CD4-positive, alpha-beta T cell treated with Interleukin-21 for 1 hour (primary cell): ENCODE measurements around the gene SSC4D.
"Not testable (repeated sequence)": the region's sequence is repeated elsewhere in the genome, so short reads cannot be mapped to it uniquely, and the experiment has no call there.

Experiments
- DNase-seq: peaks from one replicate; pipeline ENCODE4 v3.0.0-alpha.2; 2020

The SSC4D gene

DNA sequence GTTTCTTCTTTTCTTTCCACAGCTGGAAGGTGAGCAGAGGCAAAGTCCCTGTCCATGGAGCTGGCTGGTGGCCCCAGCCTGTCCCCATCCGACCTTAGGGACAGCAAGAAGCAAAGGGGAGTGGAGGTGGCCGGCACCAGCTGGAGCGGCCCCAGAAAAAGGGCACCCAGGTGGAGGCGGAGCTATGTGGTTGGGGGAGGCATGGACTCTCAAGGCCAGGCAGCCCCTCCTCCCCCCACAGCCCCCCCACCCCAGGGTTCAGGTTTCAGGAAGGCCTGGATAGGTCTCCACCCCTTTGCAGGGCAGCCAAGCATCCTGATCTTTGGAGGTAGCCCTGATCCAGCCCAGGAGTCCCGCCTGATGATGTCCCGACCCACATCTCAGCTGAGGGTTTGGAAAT, at the start of gene SSC4D:
SSC4D (minus strand) TSS at position 161 of the 400 bp plus-strand sequence. CDS start 5,258 bp downstream, outside the sequence.
- no peak for DNase-seq

DNA sequence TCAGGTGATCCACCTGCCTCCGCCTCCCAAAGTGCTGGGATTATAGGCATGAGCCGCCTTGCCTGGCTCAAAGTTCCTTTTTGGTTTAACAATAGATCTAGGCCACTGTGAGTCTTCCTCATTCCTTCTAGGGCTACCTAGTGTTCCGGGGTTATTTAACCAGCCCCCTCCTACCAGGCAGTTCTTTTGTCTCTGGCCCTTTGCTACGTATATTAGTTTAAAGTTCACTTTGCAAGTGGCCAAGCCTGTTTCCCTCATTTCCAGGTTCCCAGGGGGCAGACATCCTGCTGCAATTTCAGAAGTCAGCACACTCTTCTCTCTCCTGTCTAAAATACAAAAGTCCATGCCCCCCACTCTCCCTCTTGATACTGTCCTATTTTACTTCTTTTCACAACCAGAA, 49.0 kb upstream of the SSC4D start:
- DNase-seq: not testable (repeated sequence)

DNA sequence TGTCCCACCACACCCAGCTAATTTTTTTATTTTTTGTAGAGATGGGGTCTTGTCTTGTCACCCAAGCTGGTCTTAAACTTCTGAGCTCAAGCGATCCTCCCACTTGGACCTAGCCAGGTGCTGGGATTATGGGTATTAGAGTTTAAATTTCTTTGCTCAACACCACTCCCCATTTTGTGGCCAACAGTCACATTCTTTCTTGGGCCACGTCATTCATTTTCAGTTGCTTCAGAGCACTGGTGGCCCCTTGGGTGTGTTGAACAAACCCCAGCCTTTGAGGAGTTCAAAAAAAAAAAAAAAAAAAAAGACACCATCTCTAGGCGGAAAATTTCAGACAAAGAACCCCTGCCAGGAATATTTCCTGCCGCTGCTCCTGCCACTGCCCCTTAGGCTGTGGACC, 47.5 kb upstream of the SSC4D start:
- DNase-seq: not testable (repeated sequence)

DNA sequence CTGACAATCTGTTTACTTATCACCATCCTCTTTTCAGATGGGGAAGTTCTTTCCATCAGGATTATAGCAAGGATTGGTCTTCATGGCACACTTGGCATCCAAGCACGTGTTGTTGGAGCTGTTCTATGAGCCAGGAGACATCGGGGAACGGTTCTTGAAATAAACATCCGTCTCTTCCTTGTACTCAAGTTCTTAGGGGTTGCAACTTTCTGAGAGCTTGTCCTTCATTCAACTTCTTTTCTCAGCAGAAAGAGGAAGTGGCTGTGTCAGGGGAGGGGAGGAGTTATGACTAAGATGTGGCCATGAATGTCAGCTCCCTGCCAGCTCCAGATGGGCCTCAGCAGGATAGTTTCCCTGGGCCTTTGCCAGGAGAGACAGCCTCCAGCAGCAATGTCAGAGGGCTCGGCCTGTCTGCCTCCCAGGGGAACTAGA, 36.1 kb upstream of the SSC4D start:
- DNase-seq: peak; percentile 20

DNA sequence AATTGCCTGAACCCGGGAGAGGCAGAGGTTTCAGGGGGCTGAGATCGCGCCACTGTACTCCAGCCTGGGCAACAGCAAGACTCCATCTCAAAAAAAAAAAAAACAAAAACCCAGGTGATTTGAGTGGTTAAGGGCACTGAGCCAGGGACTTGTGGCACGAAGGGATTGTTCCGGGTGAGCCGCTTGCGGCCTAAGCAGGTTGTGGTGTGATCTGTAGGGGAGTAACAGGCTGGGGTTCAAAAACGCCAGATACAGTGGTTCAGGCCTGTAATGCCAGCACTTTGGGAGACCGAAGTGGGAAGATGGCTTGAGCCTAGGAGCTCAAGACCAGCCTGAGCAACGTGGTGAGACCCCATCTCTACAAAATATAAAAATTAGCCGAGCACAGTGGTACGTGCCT, 34.3 kb upstream of the SSC4D start:
- peak; percentile 14 for DNase-seq

DNA sequence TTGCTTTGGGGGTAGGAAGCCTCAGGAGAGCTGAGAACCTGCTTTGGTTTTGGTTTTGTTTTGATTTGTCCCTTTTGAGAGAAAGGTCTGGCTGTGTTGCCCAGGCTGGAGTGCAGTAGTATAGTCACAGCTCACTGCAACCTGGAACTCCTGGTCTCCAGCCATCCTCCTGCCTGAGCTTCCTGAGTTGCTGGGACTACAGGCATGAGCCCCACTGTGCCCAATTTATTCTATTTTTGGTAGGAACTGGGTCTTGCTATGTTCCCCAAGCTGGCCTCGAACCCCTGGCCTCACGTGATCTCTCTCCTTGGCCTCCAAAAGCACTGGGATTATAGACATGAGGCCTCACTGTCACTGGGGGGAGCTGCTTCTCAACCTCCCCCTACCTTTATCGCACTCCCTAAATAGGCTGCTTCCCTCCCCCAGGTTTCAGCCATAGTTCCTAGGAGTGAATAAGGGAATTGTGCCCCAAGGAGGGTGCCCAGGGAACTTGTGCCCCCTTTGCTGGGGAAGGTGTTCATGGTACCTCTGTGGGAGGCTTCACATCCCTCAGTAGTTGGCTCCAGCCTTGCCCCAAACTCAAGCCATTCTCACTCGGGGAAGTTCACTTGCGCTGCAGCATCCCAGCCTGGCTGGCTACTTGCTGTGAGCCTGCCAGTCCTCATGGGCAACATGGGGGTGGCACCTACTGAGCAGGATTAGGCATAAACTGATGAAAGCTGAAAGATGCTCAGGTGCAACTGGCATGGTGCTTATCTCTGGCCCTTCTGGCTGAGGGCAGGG, 33.4 kb upstream of the SSC4D start:
- not testable (repeated sequence) for DNase-seq

DNA sequence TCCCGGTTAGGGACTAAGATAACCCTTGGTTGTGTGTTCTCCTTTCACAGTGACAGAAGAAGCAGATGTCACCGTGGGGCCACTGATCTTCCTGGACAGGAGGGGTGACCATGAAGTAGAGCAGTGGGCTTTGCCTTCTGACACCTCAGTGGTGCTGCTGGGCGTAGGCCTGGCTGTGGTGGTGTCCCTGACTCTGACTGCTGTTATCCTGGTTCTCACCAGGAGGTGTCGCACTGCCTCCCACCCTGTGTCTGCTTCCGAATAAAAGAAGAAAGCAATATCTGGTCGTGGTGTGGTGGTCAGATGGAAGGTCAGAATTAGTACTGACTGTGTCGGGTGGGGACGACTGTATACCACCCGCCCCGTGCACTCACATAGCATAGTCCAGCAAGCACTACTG, 32.3 kb upstream of the SSC4D start:
- not testable (repeated sequence) for DNase-seq

DNA sequence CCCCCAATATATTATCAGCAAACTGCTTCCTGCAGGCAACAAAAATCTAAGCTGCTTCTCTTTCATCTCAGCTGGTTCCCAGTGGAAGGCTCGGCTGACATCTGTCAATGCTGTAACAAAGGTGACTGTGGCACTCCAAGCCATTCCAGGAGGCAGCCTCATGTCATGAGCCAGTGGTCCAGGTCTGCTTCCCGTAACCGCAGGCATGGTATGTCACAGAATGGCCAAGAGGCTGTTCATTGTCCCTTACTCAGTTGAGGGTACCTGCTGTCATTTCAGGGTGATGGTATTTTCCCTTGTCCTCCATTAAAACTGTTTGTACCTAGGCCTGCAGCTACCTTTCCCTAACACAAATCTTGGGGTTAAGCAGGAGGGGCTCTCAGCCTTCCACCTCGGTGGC, 30.9 kb upstream of the SSC4D start:
- DNase-seq: not testable (repeated sequence)

DNA sequence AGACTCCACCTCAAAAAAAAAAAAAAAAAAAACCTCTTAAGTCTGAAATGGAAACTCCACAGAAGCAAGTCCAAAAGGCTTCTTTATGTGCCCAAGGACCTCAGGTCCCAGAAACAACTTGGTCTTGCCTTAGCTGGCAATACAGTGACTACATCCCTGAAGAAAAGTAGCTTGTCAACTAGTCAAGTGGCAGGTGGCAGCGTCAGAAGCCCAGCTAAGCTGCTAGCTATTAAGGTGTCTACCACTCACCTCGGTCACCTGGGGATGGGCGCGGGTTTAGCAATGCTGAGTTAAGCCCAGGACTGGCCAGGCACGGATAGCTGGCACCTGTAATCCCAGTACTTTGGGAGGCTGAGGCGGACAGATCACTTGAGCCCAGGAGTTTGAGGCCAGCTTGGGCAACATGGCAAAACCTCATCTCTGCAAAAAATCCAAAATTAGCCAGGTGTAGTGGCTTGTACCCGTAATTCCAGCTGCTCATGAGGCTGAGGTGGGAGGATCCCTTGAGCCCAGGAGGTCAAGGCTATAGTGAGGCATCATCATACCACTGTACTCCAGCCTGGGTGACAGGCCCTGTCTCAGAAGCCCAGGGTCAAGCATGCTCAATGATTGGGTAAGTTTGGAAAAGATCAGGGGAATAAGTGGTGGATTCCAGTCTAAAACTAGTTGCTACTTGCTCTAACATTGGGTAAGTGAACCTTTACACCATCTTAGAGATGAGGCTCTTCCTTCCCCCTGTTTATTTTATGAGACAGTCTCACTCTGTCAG, 29.8 kb upstream of the SSC4D start:
- DNase-seq: not testable (repeated sequence)

DNA sequence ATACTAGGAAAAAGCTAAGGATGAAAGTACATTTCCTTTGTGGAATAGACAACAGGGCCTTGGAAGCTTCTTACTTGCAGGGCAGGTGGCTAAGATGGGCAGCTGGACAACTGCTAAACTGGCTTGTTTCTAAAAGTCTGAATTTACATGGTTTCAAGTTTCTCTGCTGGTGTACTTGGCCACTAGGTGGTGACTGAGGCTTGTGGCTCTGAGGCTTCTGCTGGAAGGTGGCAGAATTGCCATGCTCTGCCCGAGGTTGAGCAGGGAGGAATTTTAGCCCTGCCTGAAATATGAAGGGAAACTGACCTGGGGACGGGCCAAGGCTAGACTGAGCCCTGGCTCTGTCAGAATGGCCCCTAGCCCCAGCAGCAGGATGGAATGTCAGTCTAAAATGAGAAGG, 28.4 kb upstream of the SSC4D start:
- DNase-seq: peak; percentile 65

DNA sequence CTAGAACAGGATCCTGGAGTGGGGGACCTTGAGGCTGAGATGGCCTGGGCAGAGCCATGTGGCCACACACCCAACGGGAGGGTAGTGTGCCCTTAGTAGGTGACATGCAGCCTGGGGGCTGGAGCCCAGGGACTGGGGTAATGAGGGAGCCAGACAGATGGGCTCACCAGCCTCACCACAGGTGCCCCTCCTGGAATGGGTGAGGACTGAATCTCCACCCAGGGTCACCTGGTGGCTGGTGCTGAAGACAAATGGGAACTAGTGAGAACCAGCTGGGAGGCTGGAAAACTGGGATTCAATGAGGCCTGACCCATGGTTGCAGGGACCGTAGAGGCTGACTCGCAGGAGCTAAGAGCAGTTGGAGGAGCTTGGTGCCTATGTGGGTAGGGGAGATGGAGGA, 21.3 kb upstream of the SSC4D start:
- DNase-seq: no peak

DNA sequence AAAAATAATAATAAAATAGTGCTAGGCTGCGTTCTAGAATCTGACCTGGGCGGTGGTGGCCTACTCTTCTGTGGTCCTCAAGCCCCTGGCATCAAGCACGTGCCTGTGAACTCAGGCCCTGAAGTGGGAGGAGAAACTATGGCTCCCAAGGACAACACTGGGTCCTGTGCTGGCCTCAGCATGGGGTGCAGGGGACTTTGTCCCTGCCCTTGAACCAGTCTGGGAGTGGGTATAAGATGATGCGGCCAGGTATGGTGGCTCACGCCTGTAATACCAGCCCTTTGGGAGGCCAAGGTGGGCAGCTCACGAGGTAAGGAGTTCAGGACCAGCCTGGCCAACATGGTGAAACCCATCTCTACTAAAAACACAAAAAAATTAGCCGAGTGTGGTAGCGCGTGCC, 20.7 kb upstream of the SSC4D start:
- DNase-seq: no peak

DNA sequence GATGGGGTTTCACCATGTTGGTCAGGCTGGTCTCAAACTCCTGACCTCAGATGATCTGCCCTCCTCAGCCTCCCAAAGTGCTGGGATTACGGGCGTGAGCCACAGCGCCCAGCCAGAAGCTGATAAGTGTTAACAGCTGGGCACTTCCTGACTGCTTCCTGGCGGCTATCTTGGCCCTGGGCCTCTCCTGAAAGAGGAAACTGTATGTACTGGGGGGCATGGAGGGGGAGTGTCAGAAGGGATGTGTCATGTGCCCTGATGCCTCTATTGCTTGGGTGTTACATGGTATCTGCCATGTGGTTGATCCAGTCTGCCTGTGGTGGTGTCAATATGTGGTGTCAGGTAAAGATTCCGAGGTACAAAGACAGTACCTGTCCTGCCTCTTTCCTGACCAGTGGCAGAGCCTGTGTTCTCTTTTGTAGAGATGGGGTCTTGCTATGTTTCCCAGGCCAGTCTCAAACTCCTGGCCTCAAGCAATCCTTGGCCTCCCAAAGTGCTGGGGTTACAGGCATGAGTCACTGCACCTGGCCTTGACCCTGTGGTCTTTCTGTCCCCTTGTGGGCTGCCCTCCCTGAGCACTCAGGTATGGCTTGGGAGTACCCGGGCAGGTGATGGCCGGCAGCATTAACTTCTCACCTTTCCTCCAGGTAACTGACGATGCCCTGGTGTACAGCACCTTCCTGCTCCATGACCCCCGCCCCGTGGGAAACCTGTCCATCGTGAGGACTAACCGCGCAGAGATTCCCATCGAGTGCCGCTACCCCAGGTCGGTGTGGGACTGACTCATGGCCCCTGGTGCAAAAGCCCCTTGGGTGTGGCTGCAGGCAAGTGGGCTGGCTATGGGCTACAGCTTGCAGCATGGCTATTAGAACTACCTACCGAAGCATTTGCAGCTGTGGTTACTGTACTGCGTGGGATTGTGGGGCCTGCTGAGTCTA, 19.6 kb upstream of the SSC4D start:
- DNase-seq: no peak

DNA sequence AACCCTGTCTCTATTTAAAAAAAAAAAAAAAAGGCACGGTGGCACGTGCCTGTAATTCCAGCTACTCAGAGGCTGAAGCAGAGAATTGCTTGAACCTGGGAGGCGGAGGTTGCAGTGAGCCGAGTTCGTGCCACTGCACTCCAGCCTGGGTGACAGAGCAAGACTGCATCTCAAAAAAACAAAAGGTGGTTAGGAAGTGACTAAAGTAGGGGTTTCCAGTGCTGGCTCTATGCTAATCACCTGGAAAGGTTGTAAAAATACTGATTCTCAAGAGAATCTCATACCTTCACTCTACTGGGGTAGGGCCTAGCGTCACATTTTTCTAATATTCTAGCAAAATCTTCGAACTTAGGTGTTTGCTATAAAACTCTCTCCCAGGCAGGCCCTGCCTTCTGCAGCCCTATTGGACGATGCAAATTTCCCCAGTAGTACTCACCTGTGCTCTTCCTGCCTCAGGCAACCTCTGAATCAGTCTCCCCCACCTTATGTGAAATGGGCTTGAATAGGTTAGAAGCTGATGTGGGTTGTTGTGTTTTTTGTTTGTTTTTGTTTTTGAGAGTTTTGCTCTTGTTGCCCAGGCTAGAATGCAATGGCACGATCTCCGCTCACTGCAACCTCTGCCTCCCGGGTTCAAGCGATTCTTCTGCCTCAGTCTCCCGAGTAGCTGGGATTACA, 18.8 kb upstream of the SSC4D start:
- DNase-seq: no peak

DNA sequence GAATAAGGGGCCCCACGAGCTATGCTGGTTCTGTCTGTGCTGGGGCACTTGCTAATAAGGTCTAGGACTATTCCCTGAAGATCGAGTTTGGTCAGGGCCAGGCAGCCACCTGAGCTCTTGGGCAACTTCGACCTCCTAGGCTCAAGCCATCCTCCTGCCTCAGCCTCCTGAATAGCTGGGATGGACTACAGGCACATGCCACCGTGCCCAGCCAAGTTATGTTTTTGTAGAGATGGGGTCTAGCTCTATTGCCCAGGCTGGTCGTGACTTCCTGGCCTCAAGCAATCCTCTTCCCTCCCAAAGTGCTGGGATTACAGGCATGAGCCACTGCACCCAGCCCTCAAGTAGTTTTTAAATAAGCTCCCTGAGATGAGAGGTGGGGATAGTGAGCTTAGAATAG, 18.1 kb upstream of the SSC4D start:
- DNase-seq: no peak

DNA sequence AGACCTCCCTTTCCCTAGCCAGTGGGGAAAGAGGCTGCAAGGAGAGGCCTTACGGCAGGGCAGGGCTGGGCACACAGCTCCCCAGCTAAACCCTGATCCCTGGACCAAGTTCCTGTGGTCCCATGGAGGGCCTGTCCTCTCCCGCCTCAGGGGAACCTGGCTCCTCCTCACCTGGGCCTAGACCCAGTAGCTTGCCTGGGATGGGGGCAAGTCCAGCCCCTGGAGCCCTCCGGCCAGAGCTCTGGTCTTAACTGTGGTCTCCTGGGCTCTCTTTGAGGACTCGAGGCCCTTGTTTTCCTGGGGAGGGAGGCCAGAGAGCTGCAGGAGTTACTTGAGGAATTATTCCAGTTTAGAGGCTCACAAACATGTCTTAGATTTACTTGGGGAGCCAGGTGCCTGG, 16.7 kb upstream of the SSC4D start:
- DNase-seq: no peak

DNA sequence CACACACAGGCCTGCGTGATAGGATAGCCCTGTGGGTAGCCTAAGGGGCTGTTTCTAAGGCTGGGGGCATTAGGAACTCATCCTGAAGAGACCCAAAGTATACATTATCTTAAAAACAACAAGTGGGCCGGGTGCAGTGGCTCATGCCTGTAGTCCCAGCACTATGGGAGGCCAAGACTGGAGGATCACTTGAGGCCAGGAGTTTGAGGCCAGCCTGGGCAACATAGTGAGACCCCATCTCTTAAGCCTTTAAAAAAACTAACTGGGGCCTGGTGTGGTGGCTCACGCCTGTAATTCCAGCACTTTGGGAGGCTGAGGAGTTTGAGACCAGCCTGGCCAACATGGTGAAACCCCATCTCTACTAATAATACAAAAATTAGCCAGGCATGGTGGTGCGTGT, 16.1 kb upstream of the SSC4D start:
- DNase-seq: not testable (repeated sequence)

DNA sequence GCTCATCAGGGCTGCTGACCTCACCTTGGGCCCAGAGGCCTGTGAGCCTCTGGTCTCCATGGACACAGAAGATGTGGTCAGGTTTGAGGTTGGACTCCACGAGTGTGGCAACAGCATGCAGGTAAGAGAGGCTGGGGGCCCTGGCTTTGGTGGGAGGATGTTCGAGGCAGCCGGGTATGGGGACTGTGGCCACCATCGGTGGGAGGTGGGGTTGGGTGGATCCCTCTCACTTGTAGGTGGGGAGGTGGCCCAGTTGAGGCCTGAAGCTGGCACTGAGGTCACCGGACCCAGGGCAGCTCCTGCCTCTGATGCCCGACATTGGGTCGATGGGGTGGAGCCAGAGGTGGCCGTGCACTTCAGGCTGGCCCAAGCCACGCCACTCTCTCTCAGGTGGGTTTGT, 15.7 kb upstream of the SSC4D start:
- DNase-seq: no peak

DNA sequence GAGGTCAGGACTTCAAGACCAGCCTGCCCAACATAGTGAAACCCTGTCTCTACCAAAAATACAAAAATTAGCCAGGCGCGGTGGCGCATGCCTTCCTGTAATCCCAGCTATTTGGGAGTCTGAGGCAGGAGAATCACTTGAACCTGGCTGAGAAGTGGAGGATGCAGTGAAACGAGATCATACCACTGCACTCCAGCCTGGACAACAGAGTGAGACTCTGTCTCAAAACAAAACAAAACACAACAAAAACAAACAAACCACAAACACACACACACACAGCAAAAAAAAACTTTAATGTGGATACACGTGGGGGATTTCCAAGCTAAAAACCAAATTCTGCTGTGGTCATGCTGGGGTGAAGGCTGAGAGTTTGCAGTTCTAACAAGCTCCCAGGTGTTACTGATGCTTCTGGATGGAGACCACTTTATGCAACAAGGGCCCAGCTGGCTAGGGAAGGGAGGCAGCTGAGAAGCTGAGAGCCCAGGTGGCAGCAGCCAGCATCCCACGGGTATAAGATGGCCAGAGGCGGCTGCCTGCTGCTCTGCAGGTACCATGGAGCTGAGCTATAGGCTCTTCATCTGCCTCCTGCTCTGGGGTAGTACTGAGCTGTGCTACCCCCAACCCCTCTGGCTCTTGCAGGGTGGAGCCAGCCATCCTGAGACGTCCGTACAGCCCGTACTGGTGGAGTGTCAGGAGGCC, 15.1 kb upstream of the SSC4D start, which contains the start of gene ZP3:
ZP3 (plus strand) TSS at position 538 of the 699 bp plus-strand sequence; CDS start at position 553, 15 bp downstream.
- DNase-seq: no peak

DNA sequence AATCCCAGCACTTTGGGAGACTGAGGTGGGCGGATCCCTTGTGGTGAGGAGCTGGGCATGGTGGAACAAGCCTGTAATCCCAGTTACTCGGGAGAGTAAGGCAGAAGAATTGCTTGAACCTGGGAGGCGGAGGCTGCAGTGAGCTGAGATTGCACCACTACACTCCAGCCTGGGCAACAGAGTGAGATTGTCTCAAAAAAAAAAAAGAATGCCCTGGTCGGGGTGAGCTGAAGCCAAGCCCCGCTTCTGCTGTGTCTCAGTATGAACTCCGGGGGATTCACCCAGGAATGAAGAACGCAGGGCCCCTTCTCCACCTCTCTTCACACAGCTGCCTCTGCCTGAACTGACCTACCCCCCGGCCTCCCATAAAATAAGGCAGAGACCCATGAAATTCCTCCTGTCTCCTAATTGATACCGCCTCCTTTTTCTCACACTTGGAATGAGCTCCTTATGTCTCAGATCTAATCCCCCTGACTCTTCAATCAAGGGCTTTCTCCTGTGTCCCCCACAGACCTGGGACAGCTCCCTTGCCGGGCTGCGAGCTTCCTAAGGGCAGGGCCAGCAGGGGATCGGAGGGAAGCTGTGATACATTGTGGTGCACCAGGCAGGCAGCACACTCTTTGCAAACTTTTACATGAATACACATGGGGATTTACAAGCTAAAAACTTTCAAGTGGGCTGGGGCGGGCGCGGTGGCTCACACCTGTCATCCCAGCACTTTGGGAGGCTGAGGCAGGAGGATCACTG, 14.3 kb upstream of the SSC4D start:
- no peak for DNase-seq

DNA sequence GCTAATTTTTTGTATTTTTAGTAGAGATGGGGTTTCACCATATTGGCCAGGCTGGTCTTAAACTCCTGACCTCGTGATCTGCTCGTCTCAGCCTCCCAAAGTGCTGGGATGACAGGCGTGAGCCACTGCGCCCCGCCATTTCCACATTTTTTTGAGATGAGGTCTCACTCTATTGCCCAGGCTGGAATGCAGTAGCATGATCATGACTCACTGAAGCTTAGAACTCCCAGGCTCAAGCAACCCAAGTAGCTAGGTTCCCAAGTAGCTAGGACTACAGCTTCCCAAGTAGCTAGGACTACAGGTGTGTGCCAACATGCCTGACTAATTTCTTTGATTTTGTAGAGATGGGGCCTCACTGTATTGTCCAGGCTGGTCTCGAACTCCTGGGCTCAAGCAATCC, 11.6 kb upstream of the SSC4D start:
- DNase-seq: not testable (repeated sequence)
